Esophagus muscularis mucosa (tissue), 4 donors: ENCODE data around the gene FRAS1.

Experiments
- CTCF ChIP-seq, 3 experiments: fragments of 200-600 bp in 2 of 3; fragments of 450-650 bp in 1 of 3; sonication (generic) in 2 of 3; IDR thresholded peaks; one replicate each; pipeline ENCODE4 v1.5.1; 2017 to 2019; ENCODE audit warnings: antibody characterized with exemption in 3 of 3, mild to moderate bottlenecking in 2 of 3, moderate library complexity in 1 of 3
- EP300 ChIP-seq: sonication (generic); formaldehyde crosslinking; IDR thresholded peaks from one replicate; pipeline ENCODE4 v1.6.1; 2017; ENCODE audit warnings: antibody characterized with exemption
- POLR2A ChIP-seq: fragments of 450-650 bp; IDR thresholded peaks from one replicate; pipeline ENCODE4 v1.6.1; 2017; ENCODE audit warnings: antibody characterized with exemption, moderate library complexity, mild to moderate bottlenecking, low read depth
- POLR2AphosphoS5 ChIP-seq, 2 donors: sonication (generic); formaldehyde crosslinking; IDR thresholded peaks; one replicate each; pipeline ENCODE4 v1.6.1; 2017; ENCODE audit warnings: antibody characterized with exemption in 2 of 2

- TF ChIP-seq POLR2A (no peak), POLR2AphosphoS5 (IDR thresholded peaks at IDR 0.05) (no peak), CTCF (IDR thresholded peaks at IDR 0.05) (no peak), EP300 (no peak)
Observed at GRCh38 chr4:78065508-78066192, 8.5 kb downstream of the FRAS1 start.
